OCI-LY7 (cell line): ENCODE results near the gene C10orf71. TPM values are rescaled to one million over a fixed set of nuclear protein-coding genes. Genes with fewer than 3 reads are reported as not detected.

Experiments used
- Bru-seq: library from RNA; stranded (reverse); fragments of 400-500 nt; gene quantifications from one replicate; lab custom pipeline; 2021; lab: Mats Ljungman, UMichigan
- BruChase-seq, 2 experiments: library from RNA; stranded (reverse); fragments of 400-500 nt; gene quantifications; one replicate each; lab custom pipeline; 2021; lab: Mats Ljungman, UMichigan
- BruUV-seq: library from RNA; stranded (reverse); fragments of 400-500 nt; replicated peaks from 2 replicates; lab custom pipeline; 2021; lab: Mats Ljungman, UMichigan
- CTCF ChIA-PET: fragments of 300-600 bp; sonication (Branson Sonifier 250); formaldehyde crosslinking; loops from one replicate; lab custom pipeline; 2022; ENCODE audit warnings: antibody characterized with exemption; ENCODE audit not compliant: unreplicated experiment; lab: Charles Lee
- POLR2A ChIA-PET: fragments of 300-600 bp; sonication (Branson Sonifier 250); formaldehyde crosslinking; loops from one replicate; lab custom pipeline; 2022; ENCODE audit warnings: antibody characterized with exemption; lab: Charles Lee
- DNase-seq: peaks from one replicate; pipeline ENCODE4 v3.0.0-alpha.2; 2015; ENCODE audit warnings: low spot score
- H2AFZ ChIP-seq: fragments of 200-600 bp; sonication (generic), shearing (Covaris generic); 2 replicates; pipeline ENCODE4 v1.6.1; 2014; ENCODE audit warnings: mild to moderate bottlenecking, antibody characterized with exemption, low read length, moderate library complexity
- H3K27ac ChIP-seq: fragments of 200-600 bp; sonication (generic); 2 replicates; pipeline ENCODE4 v1.5.1; 2014; ENCODE audit warnings: mixed run types, low read depth, mild to moderate bottlenecking, moderate library complexity, low read length, inconsistent platforms; ENCODE audit not compliant: poor library complexity, severe bottlenecking
- H3K36me3 ChIP-seq: fragments of 200-600 bp; sonication (generic); 2 replicates; pipeline ENCODE4 v1.6.1; 2014; ENCODE audit warnings: mild to moderate bottlenecking, antibody characterized with exemption, low read length, moderate library complexity, mixed read lengths; ENCODE audit not compliant: insufficient read depth
- H3K4me1 ChIP-seq: fragments of 200-600 bp; sonication (generic); 2 replicates; pipeline ENCODE4 v1.5.1; 2014; ENCODE audit warnings: mild to moderate bottlenecking, low read length; ENCODE audit not compliant: insufficient read depth, poor library complexity, severe bottlenecking
- H3K4me2 ChIP-seq: fragments of 200-600 bp; sonication (generic); 2 replicates; pipeline ENCODE4 v1.6.1; 2014; ENCODE audit warnings: mild to moderate bottlenecking, low read length
- H3K4me3 ChIP-seq: fragments of 200-600 bp; sonication (generic); 2 replicates; pipeline ENCODE4 v1.5.1; 2014; ENCODE audit warnings: mild to moderate bottlenecking, low read depth, low read length; ENCODE audit not compliant: poor library complexity, severe bottlenecking
- H3K79me2 ChIP-seq: fragments of 200-600 bp; sonication (generic); 2 replicates; pipeline ENCODE4 v1.6.1; 2016; ENCODE audit warnings: low read depth, mild to moderate bottlenecking, low read length, moderate library complexity, mixed read lengths; ENCODE audit not compliant: insufficient read depth
- H3K9me2 ChIP-seq: fragments of 200-600 bp; sonication (generic); 2 replicates; pipeline ENCODE4 v1.6.1; 2016; ENCODE audit warnings: mild to moderate bottlenecking, low read length, mixed read lengths; ENCODE audit not compliant: insufficient read depth
- H3K9me3 ChIP-seq: fragments of 200-600 bp; sonication (generic); 2 replicates; pipeline ENCODE4 v1.6.1; 2014; ENCODE audit warnings: mild to moderate bottlenecking, mixed run types, low read length, mixed read lengths
- H4K20me1 ChIP-seq: fragments of 200-600 bp; sonication (generic); 2 replicates; pipeline ENCODE4 v1.6.1; 2014; ENCODE audit warnings: mild to moderate bottlenecking, antibody characterized with exemption, low read length, moderate library complexity, mixed read lengths; ENCODE audit not compliant: insufficient read depth
- EZH2phosphoT487 ChIP-seq: fragments of 200-600 bp; sonication (generic); IDR thresholded peaks from 2 replicates; pipeline ENCODE4 v1.6.1; 2018; ENCODE audit warnings: low read depth, borderline replicate concordance, mild to moderate bottlenecking, mixed run types, antibody characterized with exemption, low read length, moderate library complexity, mixed read lengths
- intact Hi-C: fragments of 100-400 bp; cut with micrococcal nuclease; formaldehyde crosslinking; loops from one replicate; pipeline ENCODE4 v1.10.0; 2022; ENCODE audit not compliant: unreplicated experiment
- long read RNA-seq: library from polyadenylated mRNA; stranded (forward); transcript quantifications from one replicate; pipeline ENCODE4 v2.0.0, GENCODE V29; 2022
- total RNA-seq, 2 experiments: library from RNA; depleted of rRNA in 1 of 2; stranded (reverse); fragments of >200 nt in 1 of 2; shearing (Covaris generic) in 1 of 2; gene quantifications; 2 replicates each; pipeline ENCODE4 v1.2.3, GENCODE V29; 2014 to 2022
- TF ChIP-seq, protein P1 (sequence below): fragments of 200-600 bp; sonication (generic); conservative IDR thresholded peaks from 2 replicates; pipeline ENCODE4 v1.5.1; 2014; ENCODE audit warnings: mild to moderate bottlenecking, antibody characterized with exemption, low read length, moderate library complexity, mixed read lengths

Gene C10orf71, protein sequence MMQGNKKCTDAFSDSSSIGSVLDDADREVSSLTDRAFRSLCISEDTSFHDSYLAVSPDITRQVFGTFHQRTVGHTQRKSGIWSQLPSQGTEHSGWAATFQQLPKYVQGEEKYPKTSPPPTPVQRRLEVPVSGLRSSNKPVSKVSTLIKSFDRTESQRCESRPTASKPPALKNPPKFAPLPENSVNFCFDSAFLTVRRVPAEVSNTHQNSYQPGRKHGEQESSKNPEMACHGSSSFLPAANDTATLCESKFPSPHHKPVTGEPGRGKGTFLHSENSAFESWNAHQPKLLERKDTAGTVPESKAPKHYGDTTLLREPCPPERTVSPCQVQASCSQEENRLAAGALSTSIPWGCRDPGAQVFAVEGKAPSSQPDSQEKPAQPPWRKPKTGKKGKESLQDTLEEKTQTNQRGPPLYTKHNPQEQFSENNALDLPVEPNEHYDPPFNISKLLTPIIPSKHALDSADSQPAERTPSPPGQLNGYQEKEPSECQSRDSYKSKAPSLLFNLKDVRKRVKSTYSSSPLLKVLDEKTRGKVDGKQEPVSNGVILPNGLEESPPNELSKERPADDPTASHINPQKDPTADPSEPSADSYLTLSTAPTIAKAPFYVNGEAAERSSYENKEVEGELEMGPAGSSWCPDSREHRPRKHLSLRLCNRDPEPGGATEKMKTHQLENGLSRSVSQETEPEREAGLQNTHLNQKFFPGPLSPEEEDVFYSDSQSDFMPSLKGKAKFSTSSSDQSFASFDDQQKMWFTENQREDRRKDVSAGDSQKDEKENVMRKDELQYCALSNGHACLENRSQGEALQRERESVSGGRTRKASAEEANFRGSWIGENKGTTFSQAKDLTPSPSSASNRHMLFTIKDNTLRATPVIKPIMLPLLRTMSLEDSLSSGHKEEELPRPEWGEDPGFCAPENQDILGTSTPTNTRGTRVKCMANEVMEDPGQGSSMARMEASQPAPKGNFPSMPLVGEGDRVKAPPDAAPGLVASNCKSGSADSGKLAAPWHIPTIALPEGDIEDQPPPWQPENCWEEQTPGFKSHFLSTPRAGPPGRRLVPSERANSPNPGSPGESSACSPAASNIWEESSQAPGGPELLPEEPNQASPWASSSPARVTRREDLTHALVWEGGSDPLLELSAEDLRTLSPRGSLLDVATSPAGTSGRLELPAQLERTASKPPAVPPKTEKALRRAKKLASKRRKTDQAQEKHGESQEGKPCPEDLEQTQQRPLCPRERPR (N-terminal part only)
- total RNA-seq (2014; rRNA removed; shearing (Covaris generic)) (0.03 and 0.06 TPM in 2 replicates), total RNA-seq (2022) (0.08 and 0.24 TPM in 2 replicates), Bru-seq, nascent RNA (percentile 19 among the genes with signal in this experiment), BruChase-seq, experiment 1, labeled RNA remaining after a 6-hour chase (percentile 16 among the genes with signal in this experiment), BruChase-seq, experiment 2, labeled RNA remaining after a 2-hour chase (percentile 17 among the genes with signal in this experiment)
- long read RNA-seq: 0 reads

DNA sequence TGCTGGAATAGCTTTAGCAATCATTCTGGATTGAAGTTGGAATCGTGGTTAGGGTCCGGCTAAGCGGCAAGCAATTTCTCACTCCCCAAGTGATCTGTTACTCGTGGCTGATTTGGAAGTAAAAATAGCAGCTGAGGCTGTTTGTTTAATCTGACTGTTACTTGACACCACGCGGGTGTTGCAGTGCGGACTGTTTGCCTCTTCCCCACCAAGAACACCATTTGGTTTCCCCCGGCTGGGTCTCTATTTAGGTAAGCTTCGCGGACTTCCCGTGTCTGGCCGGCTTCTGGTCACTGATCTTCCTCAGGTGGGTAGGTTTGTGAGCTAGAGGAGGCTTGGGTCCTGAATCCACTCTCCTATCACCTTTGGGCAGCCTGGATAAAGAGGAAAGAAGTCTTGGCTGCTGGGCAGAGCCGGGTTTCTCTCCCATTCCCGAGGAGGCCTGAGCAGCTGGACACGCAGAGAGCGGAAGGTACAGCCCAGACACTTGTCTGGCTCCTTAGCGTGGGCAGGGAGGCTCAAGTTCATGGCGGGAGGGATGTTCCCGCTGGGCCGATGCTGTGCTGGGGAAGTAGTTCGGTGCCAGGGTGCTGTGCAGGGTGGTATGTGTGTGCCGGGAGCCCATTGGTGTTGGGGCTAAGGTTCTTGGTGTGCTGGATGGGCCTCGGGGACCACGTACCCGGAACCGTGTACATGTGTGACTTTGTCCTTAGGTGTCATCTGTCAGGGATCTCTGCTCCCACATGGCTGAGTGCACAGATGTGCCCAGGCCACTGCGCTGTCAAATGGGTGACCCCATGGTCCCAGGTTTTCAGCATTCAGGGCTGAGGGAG lies at the start of gene C10orf71:
TSS of gene C10orf71 (plus strand) at position 188 of the 833 bp plus-strand sequence. CDS start 23,376 bp downstream, outside the sequence.
- Histone ChIP-seq H3K9me3 (no peaks in the 10 kb centered on the region), H3K36me3 (no peaks in the 10 kb centered on the region), H3K27ac (peak within 1 kb of the TSS; percentile 34), H3K79me2 (no peaks in the 10 kb centered on the region), H2AFZ (peak within 1 kb of the TSS; percentile 84; the same call in 1 of the 2 replicates), H3K9me2 (no peaks in the 10 kb centered on the region), H4K20me1 (no peaks in the 10 kb centered on the region), H3K4me3 (peak within 1 kb of the TSS; percentile 20), H3K4me1 (peaks cover 17% of the 10 kb centered on the region), H3K4me2 (peak within 1 kb of the TSS; percentile 57)
- intact Hi-C loops: no loop called here
- ChIA-PET POLR2A (no interaction called here), CTCF (no interaction called here)
- TF ChIP-seq, protein P1, sequence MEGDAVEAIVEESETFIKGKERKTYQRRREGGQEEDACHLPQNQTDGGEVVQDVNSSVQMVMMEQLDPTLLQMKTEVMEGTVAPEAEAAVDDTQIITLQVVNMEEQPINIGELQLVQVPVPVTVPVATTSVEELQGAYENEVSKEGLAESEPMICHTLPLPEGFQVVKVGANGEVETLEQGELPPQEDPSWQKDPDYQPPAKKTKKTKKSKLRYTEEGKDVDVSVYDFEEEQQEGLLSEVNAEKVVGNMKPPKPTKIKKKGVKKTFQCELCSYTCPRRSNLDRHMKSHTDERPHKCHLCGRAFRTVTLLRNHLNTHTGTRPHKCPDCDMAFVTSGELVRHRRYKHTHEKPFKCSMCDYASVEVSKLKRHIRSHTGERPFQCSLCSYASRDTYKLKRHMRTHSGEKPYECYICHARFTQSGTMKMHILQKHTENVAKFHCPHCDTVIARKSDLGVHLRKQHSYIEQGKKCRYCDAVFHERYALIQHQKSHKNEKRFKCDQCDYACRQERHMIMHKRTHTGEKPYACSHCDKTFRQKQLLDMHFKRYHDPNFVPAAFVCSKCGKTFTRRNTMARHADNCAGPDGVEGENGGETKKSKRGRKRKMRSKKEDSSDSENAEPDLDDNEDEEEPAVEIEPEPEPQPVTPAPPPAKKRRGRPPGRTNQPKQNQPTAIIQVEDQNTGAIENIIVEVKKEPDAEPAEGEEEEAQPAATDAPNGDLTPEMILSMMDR: no peak
- no peak for TF ChIP-seq EZH2phosphoT487
- no TSS peak for BruUV-seq
- peak; percentile 11 for DNase-seq

DNA sequence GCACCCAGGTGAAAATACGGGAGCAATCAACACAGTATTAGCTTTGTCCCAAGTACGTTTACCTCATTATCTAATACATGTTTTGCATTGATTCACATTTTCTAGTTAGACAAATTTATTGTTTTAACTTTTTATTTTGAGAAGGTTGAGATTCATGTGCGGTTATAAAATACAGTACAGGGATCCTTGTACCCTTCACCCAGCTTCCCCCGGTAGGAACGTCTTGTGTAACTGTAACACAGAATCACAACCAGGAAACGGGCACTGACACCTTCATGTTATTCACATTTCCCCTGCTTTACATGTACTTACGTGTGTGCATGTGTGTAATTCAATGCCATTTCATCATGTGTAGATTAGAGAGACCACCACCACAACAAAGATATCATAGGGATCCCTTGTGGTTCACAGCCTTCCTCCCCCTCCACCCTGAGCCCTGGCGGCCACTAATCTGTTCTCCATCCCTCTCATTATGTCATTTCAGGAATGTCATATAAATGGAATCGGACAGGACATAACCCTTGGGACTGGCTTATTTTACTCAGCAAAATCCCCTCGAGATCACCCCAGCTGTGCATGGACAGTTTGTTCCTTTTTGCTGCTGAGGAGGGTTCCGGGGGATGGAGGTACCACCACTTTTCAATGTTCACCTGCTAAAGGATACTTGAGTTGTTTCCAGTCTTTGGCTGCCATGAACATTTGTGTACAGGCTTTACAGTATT lies 46.5 kb upstream of the C10orf71 start:
- Histone ChIP-seq H2AFZ (no peak overlapping the region), H3K9me3 (no peaks in the 10 kb centered on the region), H3K4me3 (no peak overlapping the region), H3K9me2 (no peaks in the 10 kb centered on the region), H3K36me3 (no peaks in the 10 kb centered on the region), H4K20me1 (no peaks in the 10 kb centered on the region), H3K79me2 (no peaks in the 10 kb centered on the region), H3K4me2 (no peak overlapping the region), H3K4me1 (no peaks in the 10 kb centered on the region), H3K27ac (no peak overlapping the region)
- CTCF ChIA-PET: no interaction called here
- no TSS peak for BruUV-seq
- no peak for DNase-seq
- POLR2A ChIA-PET: no interaction called here
- intact Hi-C loops: no loop called here
- TF ChIP-seq EZH2phosphoT487: no peak
- TF ChIP-seq, protein P1: no peak
